K562 (cell line): Measurements from ENCODE around the gene ODAD3. TPM values are rescaled to one million over a fixed set of nuclear protein-coding genes. Genes with fewer than 3 reads are reported as not detected.

Source experiments
- CTCFL ChIP-seq: IDR thresholded peaks from 2 replicates; pipeline ENCODE4 v1.6.1; 2011; ENCODE audit warnings: borderline replicate concordance, low read depth, mild to moderate bottlenecking, moderate library complexity, low read length; ENCODE audit not compliant: insufficient read depth, poor library complexity, severe bottlenecking
- ELF2 ChIP-seq: fragments of 250-450 bp; sonication (Bioruptor Pico); IDR thresholded peaks from 2 replicates; pipeline ENCODE4 v1.5.0; 2021; ENCODE audit warnings: mild to moderate bottlenecking
- HMGN3 ChIP-seq: IDR thresholded peaks from 2 replicates; pipeline ENCODE4 v1.6.1; 2011; ENCODE audit warnings: borderline replicate concordance, low read depth, mild to moderate bottlenecking, mixed read lengths, low read length; ENCODE audit not compliant: insufficient read length; ENCODE audit errors: extremely low read depth
- HNRNPK ChIP-seq: fragments of 200-400 bp; formaldehyde crosslinking; IDR thresholded peaks from one replicate; pipeline ENCODE4 v1.6.1; 2018; ENCODE audit warnings: mild to moderate bottlenecking, low read depth, low read length; ENCODE audit not compliant: poor library complexity, severe bottlenecking
- ILK ChIP-seq: fragments of 450-650 bp; IDR thresholded peaks from 2 replicates; pipeline ENCODE4 v1.6.1; 2016; ENCODE audit warnings: missing genetic modification characterization, low read depth, mild to moderate bottlenecking, missing compliant biosample characterization, moderate library complexity, borderline replicate concordance
- KDM1A ChIP-seq, 2 experiments: fragments of 450-650 bp; IDR thresholded peaks; 2 replicates each; pipeline ENCODE4 v1.6.1; 2016; ENCODE audit warnings: mild to moderate bottlenecking in 2 of 2
- KLF13 ChIP-seq: fragments of 450-650 bp; IDR thresholded peaks from 2 replicates; pipeline ENCODE4 v1.6.1; 2016; ENCODE audit warnings: missing genetic modification characterization, low read depth, mild to moderate bottlenecking, missing compliant biosample characterization, moderate library complexity, borderline replicate concordance
- KLF16 ChIP-seq: IDR thresholded peaks from 2 replicates; pipeline ENCODE4 v1.6.1; 2016; ENCODE audit warnings: antibody characterized with exemption
- NCOR1 ChIP-seq: fragments of 450-650 bp; IDR thresholded peaks from 2 replicates; pipeline ENCODE4 v1.6.1; 2016; ENCODE audit warnings: mild to moderate bottlenecking, moderate library complexity
- RBM15 ChIP-seq: fragments of 200-400 bp; formaldehyde crosslinking; IDR thresholded peaks from 2 replicates; pipeline ENCODE4 v1.6.1; 2018; ENCODE audit warnings: mild to moderate bottlenecking, low read length, moderate library complexity; ENCODE audit not compliant: insufficient read depth
- ZBTB33 ChIP-seq: sonication (generic); formaldehyde crosslinking; IDR thresholded peaks from 2 replicates; pipeline ENCODE4 v1.8.1; 2023; ENCODE audit warnings: mild to moderate bottlenecking, missing genetic modification reagents
- ZNF124 ChIP-seq: sonication (generic); formaldehyde crosslinking; IDR thresholded peaks from 2 replicates; pipeline ENCODE4 v1.8.1; 2022; ENCODE audit warnings: missing genetic modification reagents
- ZNF217 ChIP-seq: sonication (generic); formaldehyde crosslinking; IDR thresholded peaks from 2 replicates; pipeline ENCODE4 v1.8.0; 2022; ENCODE audit warnings: mild to moderate bottlenecking, missing genetic modification reagents
- ZNF644 ChIP-seq: fragments of 200-800 bp; sonication (Bioruptor generic); IDR thresholded peaks from 2 replicates; pipeline ENCODE4 v1.6.1; 2016; ENCODE audit warnings: low read depth, missing genetic modification characterization, missing compliant biosample characterization
- polyA plus RNA-seq, 8 experiments: library from polyadenylated mRNA; depleted of rRNA in 4 of 8; stranded (reverse) in 5 of 8; unstranded in 3 of 8; fragments of >200 nt; fragmentation: Nextera tagmentation in 2 of 8; fragmentation: Illumina TruSeq in 1 of 8; extraction: Ambion mirVana in 2 of 8; extraction: Trizol in 1 of 8; gene quantifications; 2 replicates each; pipeline versions ENCODE4 v1.2.1 to v1.2.3, GENCODE V29; 2011 to 2014; ENCODE audit warnings: inconsistent platforms in 1 of 8, missing spikeins in 1 of 8
- total RNA-seq, 7 experiments: library from RNA; depleted of rRNA in 6 of 7; stranded (reverse); fragments of >200 nt in 6 of 7; fragmentation: Illumina TruSeq in 2 of 7; extraction: Trizol in 2 of 7; gene quantifications; 2 replicates each; pipeline versions ENCODE4 v1.2.1 to v1.2.3, GENCODE V29; 2011 to 2021; ENCODE audit warnings: low replicate concordance in 1 of 7
- TF ChIP-seq, protein P1 (sequence below): fragments of 250-450 bp; sonication (Bioruptor Pico); IDR thresholded peaks from 2 replicates; pipeline ENCODE4 v1.4.0; 2020

The ODAD3 gene
- total and polyA plus RNA-seq, 9 of the 15 experiments (the other 6 are each of a cell fraction or from before 2014, with no cell fraction given): 0.07 to 0.72 (median 0.14) TPM; not detected in 2

DNA sequence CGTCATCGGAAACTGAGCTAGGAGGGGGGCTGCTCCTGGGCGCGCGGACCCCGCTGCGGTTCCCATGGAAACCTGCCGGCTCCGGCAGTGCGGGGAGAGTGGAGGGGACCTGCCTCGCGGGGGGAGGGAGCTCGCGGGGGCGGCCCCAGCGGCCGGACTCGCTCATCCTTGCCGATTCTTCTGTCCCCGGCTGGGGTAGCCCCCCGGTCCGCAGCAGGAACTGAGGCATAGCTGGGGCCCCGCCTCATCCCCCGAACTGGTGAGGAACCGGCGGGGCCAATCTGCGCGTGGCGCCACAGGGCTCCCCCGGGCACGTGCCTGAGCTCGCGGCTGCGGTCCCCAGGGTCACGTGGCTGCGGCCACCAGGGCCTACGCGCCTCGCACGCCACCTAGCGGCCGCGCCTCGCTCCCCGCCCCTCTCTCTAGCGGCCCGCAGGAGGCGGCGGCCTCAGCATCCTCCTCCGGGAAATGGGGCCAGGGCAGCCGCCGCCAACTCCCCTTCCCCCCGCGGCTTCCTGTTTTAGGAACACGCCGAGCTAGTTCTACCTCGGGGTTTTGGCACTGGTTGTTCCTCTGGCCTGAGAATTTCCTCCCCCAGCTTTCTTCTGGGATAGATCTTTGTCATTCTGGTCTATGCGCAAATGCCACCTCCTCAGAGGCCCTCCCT, 47.6 kb upstream of the ODAD3 start (continued):
- TF ChIP-seq CTCFL (peak; percentile 88), KLF16 (0 out of 2 replicates have a peak, but pooled peaks have one; percentile 36), ZNF644 (tag) (no peak), HNRNPK (no peak), KLF13 (tag) (peak; percentile 94), ELF2 (CRISPR knock-in tag) (no peak), RBM15 (no peak), ZNF124 (peak; percentile 90; the same call in 1 of the 2 replicates), HMGN3 (peak; percentile 82), NCOR1 (no peak), KDM1A (IDR thresholded peaks at IDR 0.05) (peak; percentile 80 to 94), ZBTB33 (CRISPR knock-in tag) (peak; percentile 98), ILK (no peak), ZNF217 (CRISPR knock-in tag) (0 out of 2 replicates have a peak, but pooled peaks have one; percentile 69)
- TF ChIP-seq, protein P1, sequence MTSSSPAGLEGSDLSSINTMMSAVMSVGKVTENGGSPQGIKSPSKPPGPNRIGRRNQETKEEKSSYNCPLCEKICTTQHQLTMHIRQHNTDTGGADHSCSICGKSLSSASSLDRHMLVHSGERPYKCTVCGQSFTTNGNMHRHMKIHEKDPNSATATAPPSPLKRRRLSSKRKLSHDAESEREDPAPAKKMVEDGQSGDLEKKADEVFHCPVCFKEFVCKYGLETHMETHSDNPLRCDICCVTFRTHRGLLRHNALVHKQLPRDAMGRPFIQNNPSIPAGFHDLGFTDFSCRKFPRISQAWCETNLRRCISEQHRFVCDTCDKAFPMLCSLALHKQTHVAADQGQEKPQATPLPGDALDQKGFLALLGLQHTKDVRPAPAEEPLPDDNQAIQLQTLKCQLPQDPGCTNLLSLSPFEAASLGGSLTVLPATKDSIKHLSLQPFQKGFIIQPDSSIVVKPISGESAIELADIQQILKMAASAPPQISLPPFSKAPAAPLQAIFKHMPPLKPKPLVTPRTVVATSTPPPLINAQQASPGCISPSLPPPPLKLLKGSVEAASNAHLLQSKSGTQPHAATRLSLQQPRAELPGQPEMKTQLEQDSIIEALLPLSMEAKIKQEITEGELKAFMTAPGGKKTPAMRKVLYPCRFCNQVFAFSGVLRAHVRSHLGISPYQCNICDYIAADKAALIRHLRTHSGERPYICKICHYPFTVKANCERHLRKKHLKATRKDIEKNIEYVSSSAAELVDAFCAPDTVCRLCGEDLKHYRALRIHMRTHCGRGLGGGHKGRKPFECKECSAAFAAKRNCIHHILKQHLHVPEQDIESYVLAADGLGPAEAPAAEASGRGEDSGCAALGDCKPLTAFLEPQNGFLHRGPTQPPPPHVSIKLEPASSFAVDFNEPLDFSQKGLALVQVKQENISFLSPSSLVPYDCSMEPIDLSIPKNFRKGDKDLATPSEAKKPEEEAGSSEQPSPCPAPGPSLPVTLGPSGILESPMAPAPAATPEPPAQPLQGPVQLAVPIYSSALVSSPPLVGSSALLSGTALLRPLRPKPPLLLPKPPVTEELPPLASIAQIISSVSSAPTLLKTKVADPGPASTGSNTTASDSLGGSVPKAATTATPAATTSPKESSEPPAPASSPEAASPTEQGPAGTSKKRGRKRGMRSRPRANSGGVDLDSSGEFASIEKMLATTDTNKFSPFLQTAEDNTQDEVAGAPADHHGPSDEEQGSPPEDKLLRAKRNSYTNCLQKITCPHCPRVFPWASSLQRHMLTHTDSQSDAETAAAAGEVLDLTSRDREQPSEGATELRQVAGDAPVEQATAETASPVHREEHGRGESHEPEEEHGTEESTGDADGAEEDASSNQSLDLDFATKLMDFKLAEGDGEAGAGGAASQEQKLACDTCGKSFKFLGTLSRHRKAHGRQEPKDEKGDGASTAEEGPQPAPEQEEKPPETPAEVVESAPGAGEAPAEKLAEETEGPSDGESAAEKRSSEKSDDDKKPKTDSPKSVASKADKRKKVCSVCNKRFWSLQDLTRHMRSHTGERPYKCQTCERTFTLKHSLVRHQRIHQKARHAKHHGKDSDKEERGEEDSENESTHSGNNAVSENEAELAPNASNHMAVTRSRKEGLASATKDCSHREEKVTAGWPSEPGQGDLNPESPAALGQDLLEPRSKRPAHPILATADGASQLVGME: peak; percentile 93
